NCI-H82 (cell line): ENCODE results near the gene MMP15.
A peak's percentile ranks its signal among the peaks of the same experiment; 100 is the strongest.

Experiments used
- DNase-seq: peaks from one replicate; lab custom pipeline; 2025; lab: John Stamatoyannopoulos, UW

Gene MMP15

DNA sequence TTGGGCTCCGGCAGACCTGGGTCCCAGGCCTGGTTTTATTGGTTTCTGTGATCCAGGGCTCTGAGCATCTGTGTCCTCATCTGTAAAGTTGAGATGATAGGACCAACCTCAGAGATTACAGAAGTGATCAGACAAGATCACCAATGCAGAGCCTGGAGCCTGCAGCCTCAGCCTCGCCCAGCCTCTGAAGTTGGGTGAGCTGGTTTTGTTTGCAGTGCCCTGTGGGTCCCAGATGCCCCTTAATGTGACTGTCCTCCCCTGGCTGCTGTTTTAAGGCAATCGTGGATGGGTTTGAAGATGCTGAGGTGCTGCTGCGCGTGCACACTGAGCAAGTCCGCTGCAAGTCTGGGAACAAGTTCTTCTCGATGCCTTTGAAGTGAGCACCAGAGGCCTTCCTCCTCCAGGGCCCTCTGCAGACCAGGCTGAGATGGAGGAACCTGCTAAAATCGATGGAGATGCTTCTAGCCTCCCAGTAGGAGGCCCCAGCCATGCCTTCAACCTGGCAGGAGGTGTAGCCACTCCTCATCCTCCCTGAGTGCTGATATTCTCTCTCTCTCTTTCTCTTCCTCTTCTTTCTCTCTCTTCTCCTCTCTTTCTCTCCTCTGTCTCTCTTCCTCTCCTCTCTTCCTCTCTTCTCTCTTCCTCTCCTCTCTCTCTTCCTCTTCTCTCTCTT, 5.6 kb upstream of the MMP15 start:
- DNase-seq: no peak

DNA sequence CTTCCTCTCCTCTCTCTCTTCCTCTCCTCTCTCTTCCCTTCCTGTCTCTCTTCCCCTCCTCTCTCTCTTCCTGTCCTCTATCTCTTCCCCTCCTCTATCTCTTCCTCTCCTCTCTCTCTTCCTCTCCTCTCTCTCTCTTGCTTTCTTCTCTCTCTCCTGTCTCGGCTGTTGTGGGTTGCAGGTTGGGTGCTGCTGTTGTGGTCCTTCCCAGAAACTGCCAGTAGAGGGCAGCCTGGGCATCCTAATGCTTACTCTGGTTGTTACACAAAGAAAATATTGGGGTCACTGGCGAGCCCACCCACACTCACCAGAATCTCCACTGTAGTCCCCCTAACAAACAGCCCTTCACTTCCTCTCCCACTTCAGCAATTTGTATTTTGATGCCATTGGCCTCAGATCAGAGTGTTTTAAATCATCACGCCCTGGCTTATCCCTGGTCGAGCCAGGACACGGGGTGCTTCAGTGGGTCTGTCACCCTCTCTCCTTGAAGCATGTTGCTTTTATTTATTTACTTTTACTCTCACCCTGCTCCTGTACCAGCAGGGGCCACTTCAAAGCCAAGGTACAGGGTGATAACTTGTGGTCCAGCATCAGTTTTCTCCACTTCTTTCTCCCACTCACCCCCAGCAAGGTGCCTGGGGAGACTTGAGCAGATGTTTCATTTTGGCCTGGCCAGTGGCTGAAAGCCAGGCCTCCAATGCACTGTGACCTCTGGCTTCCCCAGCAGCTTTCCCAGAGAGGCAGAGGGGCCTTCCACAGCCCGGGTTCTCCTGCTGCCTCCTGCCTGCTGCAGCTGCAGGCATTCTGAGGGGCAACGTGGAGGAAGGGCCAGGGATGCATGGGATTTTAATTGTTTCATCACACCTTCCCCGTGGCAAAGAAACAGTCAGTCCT, 4.7 kb upstream of the MMP15 start:
- peak; percentile 62 for DNase-seq

DNA sequence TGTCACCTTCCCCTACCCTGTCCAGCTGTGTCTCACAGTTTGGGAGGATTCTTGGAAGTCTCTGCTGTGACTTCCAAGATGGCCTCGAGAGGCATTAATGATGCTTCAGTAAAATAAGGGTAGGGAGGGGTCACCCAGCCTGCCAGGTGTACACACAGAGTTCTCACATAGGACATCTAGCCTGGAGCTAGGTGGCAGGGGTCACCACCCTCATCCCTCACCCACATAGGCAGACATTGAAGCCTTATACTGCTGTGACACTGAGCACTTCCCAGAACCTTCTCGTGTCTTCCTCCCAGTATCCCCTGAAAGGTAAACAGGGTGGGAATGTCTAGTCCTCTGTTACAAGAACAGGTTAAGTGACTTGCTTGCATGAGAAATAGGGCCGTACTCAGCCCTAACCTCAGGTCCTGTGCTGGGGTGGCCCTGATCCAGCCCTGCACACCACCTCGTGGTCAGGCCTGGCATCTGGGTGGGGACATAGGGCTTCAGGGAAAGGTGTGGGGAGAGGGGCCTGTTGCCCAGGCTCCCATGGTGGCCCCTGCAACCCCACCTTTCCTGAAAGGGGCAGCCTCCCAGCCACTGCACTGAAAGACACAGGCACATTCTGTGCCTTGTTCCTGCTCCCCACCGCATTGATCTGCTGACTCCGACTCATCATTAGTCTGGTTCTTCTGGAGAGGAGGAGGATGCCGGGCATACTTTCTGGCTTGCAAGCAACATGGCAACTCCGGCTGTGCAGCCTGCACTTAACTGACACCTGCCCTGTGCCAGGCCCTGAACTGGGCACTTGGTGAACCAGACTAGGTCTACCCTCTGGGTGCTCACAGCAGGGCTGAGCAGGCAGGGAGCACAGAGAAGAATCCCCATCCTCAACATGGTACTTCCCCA, 3.6 kb upstream of the MMP15 start:
- no peak for DNase-seq

DNA sequence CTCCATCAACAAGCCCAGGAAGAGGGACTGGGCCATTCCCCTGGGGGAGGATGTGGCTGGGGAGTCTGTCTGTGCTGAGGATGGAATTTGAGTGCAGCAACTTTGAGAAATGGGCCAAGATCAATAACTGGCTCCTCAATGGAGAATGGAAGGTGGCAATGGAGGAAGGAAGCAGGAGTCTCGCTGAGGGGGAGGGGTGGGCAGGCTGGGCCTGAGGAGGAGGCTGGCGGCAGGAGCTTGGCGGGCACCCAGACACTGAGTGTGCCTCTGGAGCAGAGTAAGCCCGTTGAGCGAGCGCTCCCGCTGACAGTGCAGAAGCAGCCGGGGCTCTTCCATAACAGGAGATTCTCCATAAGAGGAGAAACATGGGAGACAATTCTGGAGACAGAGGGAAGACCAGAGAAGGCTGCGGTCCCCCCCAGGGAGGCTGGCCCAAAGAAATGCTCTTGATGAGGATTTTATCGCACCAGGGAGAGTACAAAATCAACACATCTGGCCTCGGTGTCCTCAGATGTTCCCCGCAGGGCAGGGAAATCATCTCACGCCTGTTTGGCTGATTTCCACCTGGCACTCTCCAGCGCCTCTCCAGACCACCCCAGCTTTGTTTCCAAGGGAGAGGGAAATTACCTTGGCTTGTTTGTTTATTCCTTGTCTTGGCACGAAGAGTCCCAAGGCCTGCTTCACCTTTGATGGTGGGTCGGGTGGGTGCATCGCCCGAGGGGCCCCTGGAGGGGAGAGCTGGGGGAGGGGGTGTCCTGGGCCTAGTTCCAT, 2.8 kb upstream of the MMP15 start:
- DNase-seq: peak; percentile 40

DNA sequence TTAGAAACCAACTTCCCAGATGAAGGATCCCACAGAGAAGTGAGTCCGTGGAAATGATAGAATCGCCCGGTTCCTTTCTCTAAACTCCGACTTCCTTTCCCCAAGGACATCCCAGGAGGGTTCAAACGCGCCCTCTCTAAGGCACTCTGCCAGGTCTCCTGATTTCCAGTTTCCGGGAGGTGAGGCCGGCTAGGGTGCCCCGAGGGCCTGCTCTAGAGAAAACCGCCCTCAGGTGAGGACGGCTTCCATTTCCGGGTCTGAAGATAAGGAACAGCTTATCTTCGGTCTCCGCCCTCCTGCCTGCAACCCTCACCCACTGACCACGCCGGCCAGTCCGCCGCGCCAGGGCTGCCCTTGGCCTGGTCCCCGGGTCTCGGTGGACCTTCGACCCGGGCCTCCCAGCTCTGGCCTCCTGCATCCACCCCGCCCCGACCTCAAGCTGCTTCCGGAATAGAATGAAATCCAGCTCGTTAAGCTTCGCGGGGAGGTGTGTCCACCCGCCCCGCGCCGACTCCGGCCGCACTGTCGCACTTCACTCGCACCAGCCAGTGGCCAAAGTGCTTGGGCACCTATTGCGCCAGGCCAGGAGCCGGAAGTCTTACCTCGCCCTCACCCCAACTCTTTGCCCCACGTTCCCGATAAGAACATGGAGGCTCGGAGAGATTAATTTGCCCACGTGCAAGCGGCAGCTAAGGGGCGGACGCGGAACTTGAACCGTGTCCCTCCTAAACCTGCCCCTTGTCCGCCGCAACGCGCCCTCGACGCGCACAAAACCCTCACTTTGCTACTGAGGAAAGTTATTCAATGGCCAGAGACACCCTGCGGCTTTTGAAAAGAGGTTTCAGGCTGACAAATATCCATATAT, 836 bp upstream of the MMP15 start:
- DNase-seq: no peak

DNA sequence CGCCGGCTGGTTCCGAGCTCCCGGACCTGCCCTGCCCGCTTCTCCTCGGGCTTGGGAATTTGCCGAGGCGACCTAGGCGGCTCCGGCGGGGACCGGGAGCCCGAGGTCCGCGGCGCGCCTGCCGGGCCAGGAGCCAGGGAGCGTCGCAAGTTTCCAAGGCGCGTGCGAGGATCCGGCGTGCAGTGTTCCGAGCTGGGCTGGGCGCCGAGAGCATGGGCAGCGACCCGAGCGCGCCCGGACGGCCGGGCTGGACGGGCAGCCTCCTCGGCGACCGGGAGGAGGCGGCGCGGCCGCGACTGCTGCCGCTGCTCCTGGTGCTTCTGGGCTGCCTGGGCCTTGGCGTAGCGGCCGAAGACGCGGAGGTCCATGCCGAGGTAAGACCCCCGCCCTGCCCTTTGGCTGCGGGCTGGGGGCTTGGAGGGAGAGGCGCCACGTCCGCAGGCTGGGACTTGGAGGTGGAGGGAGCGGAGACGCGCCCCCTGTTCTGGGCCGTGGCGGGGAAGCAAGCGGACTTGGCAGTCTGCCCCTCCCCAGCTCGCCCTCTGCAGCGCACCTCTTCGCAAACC, 668 bp downstream of the MMP15 start:
- peak; percentile 62 for DNase-seq

DNA sequence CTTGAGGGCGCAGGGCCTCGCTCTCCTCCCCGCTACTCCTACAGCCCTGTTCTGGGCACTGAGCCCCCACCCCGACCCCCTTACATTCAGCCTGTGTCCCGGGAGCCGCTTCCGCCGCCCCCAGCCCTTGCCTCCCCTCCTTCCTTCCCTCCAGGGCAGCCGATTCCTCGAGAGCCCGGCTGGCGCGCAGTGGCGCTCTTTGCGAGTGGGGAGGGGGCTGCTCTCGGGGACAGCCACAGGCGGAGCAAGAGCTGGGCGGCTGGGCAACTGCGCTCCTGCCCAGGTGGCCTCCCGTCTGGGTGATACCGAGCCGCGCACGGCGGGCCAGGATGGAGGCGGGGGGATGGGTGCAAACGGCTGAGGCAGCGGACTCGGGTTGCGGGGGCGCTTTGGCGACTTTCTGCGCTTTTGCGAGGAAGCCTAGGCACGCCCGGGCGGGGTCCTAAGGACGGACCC, 1.2 kb downstream of the MMP15 start:
- peak; percentile 62 for DNase-seq

DNA sequence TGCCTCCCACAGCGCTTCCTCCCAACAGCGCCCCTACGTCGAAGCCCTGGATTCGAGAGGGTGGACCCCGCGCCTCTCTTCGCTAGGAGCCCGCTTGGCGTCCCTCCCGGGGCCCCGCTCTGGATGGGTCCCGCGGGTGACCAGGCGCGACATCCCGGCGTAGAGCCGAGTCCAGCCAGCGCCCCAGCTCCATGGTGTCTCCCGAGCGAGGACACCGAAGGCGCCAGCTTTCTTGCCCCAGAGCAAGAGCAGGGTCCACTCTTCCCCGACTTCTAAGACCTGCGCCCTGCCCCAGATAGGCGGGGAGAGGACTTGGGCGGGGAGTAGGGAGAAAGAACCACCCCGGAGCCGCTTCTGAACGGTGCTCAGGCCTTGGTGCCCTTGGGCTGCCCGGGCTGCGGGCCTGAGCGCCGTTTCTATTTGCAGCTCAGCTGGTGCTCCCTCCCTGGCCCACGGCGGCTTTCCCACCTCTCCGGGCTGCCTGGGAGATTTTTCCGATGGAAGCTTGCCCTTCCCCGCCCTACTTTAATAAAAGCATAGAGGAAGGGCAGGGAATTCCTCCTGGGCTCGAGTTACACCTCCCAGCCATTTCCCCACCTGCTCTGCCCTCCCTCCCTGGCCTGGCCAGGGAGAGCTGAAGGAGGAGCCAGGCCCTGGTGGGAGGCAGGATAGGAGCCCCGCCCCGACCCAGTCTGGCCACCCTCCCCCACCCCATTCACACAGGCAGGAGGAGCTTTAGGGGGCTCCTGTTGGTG, 1.8 kb downstream of the MMP15 start:
- DNase-seq: peak; percentile 49

DNA sequence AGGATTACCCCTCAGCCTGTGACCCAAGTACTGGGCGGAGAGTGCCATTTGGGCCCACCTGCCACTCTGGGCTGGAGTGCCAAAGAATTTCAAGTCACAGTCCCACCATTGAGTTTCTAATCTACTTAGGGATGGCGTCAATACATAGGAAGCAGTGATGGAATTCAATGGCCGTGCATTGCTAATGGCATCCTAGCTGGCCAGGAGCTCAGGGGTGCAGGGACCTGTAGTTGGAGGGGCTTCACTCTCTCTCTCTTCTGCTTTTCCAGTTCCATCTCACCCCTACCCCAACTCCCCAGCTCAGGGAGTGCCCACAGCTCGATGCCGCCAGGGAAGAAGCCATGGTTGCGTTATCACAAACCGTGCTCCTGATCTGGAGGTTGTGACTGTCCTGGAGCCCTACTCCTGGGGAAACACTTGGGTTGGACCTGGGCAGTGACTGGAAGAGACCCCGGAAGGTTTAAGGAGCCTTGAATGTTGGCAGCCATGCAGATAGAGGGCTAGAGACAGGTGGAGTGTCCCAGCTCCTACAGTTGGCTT, 2.4 kb downstream of the MMP15 start:
- no peak for DNase-seq

DNA sequence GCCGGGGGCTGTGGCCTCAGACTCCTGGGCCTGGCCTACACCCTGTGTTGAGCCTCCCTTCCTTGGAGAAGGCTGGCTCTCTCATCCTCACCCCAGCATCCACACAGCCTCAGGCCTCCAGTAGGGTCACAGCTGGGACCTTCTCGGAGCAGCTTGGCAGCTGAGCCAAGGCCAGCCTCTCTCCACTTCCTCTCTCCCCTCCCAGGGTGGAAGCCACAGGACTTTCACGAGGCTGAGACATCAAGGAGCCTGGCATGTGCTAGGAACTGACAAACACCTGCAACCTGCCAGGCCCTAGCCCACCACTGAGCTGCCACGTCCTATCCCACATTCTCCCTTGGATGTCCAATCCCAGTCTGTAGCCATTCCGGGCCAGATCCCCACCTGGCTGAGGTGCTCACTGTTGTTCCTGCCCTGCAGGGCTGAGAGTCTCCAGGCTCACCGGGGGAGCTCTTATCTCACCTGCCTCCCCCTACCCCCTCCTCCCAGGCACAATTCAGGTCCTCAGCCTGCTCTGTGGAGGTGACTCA, 3.1 kb downstream of the MMP15 start:
- DNase-seq: no peak

DNA sequence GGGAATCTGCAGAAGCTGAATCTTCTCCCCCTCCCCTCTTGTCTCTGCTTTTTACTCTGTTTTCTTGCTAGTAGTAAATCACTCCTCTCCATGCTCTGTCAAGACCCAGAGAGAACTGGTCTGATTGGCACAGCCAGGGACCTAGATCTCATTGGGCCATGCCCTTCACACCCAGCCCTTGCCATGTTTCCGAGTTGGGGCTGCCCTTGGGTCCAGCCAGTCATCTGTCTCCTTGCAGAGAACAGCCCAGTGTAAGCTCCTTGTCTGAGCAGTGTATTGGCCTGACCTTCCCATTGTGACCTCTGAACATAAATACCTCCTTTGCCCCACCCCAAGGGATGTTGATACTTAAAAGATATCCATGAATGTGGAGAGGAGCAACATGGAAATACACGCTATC, 3.9 kb downstream of the MMP15 start:
- DNase-seq: no peak

DNA sequence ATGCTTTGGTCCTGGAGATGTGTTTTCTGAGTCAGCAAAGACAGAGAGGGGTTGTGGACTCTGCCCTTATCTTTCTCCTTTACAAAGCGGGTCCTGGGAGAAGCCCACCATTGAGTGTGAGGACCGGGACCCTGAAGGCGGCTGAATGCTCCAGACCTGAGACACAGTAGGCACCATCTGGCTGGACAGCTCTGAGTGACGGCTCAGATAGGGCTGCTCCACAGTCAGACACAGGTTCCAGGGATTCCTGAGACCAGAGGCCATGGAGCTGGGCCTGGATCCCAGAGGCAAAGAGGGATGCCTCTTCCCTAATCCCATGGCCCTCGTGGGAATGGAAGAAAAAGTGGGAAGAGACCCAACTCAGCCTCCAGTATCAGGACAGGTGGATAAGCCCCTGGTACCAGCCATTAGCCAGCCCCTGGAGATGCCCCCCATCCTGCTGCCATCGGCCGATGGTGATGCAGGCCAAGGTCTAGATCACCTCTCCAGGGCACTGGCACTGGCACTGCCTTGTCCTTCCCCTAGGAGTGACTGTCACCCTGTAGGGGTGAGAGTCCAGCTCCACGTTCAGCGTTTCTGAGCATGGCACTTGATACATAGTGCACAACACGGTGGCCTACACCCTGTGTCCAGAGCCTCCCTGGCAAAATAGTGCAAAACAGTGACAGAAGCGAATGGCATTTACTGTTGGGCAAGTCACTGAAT, 4.7 kb downstream of the MMP15 start:
- DNase-seq: no peak

DNA sequence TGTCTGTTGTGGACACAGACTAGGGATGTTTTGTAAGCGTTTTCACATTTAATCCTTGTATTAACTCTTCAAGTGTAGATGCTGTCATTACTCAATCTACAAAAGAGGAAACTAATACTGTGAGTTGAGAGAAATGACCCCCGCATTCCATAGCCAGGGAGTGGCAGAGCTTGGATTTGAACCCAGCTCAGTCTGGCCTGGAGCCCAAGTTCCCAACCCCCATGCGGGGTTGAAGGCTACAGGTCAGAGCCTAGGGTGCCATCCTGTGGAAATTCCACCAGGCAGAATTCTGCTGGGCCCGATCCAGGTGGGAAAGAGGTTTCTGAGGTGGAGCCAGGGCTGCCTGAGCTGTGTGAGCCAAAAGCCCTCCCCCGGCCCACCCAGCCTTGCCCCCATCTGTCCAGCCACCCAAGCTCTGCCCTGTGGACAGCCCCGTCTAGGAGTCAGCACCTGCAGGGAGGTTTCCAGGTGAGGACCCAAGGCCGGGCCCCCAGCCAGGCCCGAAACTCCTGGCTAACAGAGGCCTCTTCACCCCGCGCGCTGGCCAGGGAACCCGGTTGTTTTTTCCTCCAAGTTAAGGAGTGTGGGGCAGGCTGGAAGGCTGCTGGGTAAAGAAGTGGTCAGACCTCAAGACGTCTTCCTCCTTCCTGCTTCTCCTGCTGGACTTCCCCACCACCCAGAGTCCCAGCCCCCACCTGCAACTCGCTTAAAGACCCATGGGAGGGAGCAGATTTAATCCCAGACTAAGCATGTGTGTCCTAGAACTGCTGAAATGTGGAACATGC, 5.7 kb downstream of the MMP15 start:
- DNase-seq: peak; percentile 17

DNA sequence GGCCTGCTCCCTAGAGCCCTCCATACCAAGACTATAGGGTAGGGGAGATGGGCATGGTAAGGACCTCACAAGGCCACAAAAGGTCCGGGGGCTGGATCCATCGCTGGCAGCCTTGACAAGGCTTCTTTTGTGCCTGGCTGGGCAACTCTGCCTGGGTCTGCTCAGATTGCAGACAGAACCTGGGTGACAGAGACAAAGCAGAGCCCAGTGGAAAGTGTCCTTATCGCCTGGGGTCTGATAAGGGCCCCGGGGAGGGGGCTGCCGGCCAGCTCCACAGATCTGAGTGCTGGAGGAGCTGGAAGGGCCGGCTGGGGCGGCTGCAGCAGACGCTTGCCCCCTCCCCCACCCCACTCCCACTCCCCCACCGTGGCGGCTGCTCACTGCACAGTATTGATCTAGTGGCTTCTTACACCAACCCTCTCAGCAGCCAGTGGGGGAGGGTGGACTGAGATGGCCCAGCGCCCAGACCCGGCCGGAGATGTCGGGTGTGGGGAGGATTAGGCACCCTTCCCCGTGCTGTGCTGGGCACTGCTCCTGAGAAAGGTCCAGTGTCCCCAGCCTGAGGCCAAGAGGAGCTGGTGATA, 7.2 kb downstream of the MMP15 start:
- DNase-seq: peak; percentile 19

DNA sequence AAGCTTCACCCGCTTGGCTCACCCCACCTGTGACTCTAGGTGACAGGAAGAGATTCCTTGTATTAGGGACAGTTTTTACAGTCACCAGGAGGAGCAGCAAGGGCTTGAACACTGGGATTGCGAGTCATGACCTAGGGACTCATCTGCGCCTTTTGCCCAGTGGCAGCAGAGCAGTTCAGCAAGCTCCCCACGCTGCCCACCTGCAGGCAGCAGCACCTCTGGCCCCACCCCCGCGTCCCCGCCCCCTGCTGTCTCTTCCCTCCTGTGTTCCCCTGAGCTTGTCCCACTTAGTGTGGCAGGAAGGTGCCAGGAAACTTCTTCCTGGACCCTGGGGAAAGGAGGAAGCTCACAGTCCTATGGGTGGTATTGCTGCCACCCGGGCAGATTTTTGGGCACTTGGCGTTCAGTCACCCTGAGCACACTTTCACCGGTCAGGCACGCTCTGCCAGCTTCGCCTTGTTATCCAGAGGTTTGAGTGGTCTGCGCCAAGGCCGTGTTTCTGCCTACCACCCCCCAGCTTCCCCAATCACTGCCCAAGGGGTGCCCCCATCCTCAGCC, 8.7 kb downstream of the MMP15 start:
- no peak for DNase-seq

DNA sequence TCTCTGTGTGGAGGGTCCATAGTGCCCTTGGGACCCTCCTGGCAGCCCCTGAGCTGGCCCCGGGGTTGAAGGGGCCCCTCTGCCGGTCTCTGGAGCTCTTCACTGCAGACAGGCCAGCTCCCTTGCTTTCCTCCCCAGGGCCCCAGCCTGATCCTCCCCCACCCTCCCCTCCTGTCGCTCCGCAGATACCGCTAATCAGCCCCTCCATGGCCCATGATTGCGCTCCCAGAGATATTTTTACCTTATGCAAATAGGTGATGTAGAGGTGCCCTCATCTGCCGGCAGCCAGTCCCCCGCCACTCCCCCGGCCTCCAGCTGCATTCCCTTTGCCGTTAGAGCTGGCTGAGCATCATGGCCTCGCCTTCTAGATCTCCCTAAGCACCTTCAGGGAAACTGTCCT, 9.2 kb downstream of the MMP15 start:
- no peak for DNase-seq
